ENCODE data around the gene MAPK8IP3.
"Not testable (repeated sequence)": the region's sequence is repeated elsewhere in the genome, so short reads cannot be mapped to it uniquely, and the experiment has no call there.

The MAPK8IP3 gene

DNA sequence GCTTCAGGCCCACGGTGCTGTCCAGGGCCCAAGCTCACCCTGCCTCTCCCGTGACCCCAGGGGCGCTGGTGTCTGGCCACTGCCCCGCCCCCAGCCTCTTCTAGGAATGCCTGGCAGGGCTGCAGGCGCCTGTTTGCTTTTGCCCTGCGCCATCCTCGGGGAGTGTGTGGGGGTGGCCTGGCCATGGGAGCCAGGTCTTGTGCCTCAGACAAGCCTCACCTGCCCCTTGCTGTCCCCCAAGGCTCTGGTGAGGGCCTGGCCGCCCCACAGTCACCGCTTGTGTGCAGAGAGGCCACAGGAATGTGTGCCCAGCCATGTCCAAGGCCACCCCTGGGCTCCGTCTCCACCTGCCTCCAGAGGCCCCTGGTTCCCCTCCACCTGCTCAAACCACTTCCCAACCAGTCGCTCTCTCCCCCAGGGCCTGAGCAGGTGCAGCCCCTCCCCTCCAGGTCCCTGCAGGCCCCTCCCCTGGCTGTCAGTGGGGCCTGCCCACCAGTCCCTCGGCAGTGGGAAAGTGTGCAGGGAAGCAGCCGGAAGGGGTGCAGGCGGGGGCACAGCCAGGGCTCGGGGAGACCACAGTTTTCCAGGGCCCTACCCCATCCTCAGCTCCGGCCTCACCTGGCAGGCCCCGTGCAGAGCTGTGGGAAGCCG lies 88.4 kb downstream of the MAPK8IP3 start:
- no peaks in the 10 kb centered on the region for H3K4me1 ChIP-seq (ENCODE audit: control insufficient read depth, insufficient read depth, low read length)
- H3K9me3 ChIP-seq (ENCODE audit: control insufficient read depth, low read length), result peaks cover 6% of the 10 kb centered on the region
- H3K4me3 ChIP-seq (ENCODE audit: low read length), result no peak overlapping the region
- no peak overlapping the region for H3K9ac ChIP-seq (ENCODE audit: low read length)
- no peaks in the 10 kb centered on the region for H3K27me3 ChIP-seq (replicated peaks; ENCODE audit: control insufficient read depth, insufficient read depth, low read length)
- DNase-seq (ENCODE audit: low read depth), result no peak
- no peaks in the 10 kb centered on the region for H3K36me3 ChIP-seq (ENCODE audit: control insufficient read depth, insufficient read depth, low read length, severe bottlenecking)

DNA sequence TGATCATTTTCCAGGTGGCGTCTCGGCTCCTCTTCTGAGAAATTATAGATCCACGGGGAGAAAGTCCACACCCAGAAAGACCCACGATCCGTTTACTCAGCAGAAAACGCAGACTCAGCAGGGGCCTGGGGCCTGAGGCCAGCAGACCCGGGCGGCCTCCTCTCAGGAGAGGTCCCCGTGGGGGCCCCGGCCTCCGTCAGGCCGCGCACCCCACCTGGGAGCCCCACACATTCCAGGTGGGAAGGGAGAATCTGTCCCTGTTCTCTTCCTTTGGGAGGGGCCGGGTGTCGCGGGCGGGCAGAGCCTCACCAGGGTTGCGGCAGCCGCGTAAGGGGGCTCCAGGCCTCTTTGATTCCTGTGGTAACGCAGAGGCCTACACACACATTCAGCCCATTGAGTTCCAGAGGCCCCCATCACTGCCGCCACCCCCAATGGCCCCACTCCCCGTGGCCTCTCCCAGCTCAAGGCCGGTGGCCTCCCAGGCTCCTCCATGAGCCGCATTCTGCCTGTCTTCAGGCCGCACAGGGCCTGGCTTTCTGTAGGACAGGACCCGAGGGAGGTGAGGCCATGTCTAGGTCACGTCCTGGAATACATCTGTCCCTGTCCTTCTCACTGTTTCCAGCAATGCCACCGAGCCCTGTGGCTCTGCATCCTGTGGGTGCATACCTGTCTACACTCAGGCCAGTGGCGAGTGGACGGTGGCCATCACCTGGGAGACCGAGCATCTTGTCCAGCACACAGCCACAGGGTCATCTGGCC lies 89.1 kb downstream of the MAPK8IP3 start:
- H3K9me3 ChIP-seq (ENCODE audit: control insufficient read depth, low read length), result peaks cover 6% of the 10 kb centered on the region
- H3K9ac ChIP-seq (ENCODE audit: low read length), result no peak overlapping the region
- H3K36me3 ChIP-seq (ENCODE audit: control insufficient read depth, insufficient read depth, low read length, severe bottlenecking), result no peaks in the 10 kb centered on the region
- H3K4me3 ChIP-seq (ENCODE audit: low read length), result no peak overlapping the region
- DNase-seq (ENCODE audit: low read depth), result no peak
- H3K4me1 ChIP-seq (ENCODE audit: control insufficient read depth, insufficient read depth, low read length), result no peaks in the 10 kb centered on the region
- H3K27me3 ChIP-seq (replicated peaks; ENCODE audit: control insufficient read depth, insufficient read depth, low read length), result no peaks in the 10 kb centered on the region

DNA sequence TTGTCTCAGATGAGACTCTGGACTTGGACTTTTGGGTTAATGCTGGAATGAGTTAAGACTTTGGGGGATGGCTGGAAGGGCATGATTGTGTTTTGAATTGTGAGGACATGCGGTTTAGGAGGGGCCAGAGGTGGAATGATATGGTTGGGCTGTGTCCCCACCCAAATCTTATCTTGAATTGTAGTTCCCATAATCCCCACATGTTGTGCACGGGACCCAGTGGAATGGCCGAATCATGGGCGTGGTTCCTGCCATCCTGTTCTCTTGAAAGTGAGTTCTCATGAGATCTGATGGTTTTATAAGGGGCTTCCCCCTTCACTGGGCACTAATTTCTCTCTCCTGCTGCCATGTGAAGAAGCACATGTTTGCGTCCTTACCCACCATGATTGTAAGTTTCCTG lies 93.3 kb downstream of the MAPK8IP3 start:
- H3K27me3 ChIP-seq (replicated peaks; ENCODE audit: control insufficient read depth, insufficient read depth, low read length); H3K9me3 ChIP-seq (ENCODE audit: control insufficient read depth, low read length); H3K4me1 ChIP-seq (ENCODE audit: control insufficient read depth, insufficient read depth, low read length); H3K9ac ChIP-seq (ENCODE audit: low read length); H3K36me3 ChIP-seq (ENCODE audit: control insufficient read depth, insufficient read depth, low read length, severe bottlenecking); DNase-seq (ENCODE audit: low read depth); H3K4me3 ChIP-seq (ENCODE audit: low read length): not testable (repeated sequence)

DNA sequence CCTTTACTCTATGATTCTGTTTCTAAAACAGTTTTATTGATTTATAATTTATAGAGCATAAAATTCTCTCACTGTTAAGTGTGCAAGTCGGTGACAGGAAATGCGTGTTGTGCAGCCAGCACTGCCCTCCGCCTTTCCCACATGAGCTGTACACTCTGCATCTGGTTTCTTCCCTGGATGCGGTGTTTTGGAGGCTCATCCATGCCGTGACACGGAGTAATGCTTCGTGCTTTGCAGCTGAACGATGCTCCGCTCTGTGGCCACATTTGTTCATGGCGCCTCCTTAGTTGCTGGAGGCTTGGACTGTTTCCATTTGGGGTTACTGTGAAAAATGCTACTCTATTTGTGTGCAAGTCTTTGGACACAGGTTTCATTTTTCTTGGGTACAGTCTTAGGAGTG lies 94.7 kb downstream of the MAPK8IP3 start:
- H3K4me3 ChIP-seq (ENCODE audit: low read length), result no peak overlapping the region
- no peak overlapping the region for H3K9ac ChIP-seq (ENCODE audit: low read length)
- no peaks in the 10 kb centered on the region for H3K27me3 ChIP-seq (replicated peaks; ENCODE audit: control insufficient read depth, insufficient read depth, low read length)
- peaks cover 8% of the 10 kb centered on the region for H3K36me3 ChIP-seq (ENCODE audit: control insufficient read depth, insufficient read depth, low read length, severe bottlenecking)
- H3K4me1 ChIP-seq (ENCODE audit: control insufficient read depth, insufficient read depth, low read length), result no peaks in the 10 kb centered on the region
- peaks cover 6% of the 10 kb centered on the region for H3K9me3 ChIP-seq (ENCODE audit: control insufficient read depth, low read length)
- DNase-seq (ENCODE audit: low read depth), result no peak

DNA sequence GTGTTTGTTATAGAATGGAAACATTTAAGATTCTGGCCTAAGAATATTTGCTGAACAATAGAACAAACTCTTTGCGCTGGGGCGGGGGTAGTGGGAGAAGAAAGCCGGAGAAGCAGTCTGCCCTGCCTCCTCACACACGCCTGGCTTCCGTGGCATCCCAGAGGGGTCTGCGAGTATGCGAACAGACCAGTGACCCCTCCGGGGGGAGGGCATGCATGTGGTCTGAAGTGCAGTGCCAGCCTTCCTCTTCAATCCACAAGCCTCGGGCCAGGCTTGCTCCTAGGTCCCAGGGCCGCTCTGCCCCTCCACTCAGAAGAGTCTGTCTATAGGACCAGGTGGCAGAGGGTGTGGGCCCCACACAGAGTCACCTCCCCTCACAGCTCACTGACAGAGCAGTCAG lies 101.6 kb downstream of the MAPK8IP3 start:
- Histone ChIP-seq H3K9ac (ENCODE audit: low read length) (no peak overlapping the region), H3K4me3 (ENCODE audit: low read length) (no peak overlapping the region), H3K27me3 (replicated peaks; ENCODE audit: control insufficient read depth, insufficient read depth, low read length) (no peaks in the 10 kb centered on the region), H3K9me3 (ENCODE audit: control insufficient read depth, low read length) (no peaks in the 10 kb centered on the region), H3K4me1 (ENCODE audit: control insufficient read depth, insufficient read depth, low read length) (no peaks in the 10 kb centered on the region), H3K36me3 (ENCODE audit: control insufficient read depth, insufficient read depth, low read length, severe bottlenecking) (peaks cover 40% of the 10 kb centered on the region)
- DNase-seq (ENCODE audit: low read depth), result no peak

DNA sequence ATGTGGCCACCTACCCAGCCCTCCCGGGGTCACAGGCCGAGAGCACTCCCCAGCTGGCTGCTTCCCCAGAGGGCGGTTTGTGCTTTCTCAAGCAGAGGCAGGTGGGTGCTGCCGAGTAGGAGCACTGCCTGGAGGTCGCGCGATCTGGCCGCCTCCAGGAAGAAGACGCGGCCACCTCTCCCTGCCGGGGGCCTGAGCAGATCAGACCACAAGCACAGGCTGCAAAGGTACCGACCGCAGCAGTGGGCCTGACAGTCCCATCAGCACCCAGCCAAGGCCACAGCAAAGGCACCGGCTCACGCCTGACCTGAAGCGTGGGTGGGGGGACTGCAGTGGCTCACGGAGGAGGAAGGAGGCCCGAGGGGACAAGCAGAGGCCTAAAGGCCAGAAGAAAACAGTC lies 102.7 kb downstream of the MAPK8IP3 start:
- H3K9me3 ChIP-seq (ENCODE audit: control insufficient read depth, low read length), result no peaks in the 10 kb centered on the region
- no peaks in the 10 kb centered on the region for H3K27me3 ChIP-seq (replicated peaks; ENCODE audit: control insufficient read depth, insufficient read depth, low read length)
- H3K9ac ChIP-seq (ENCODE audit: low read length), result no peak overlapping the region
- no peak for DNase-seq (ENCODE audit: low read depth)
- peaks cover 44% of the 10 kb centered on the region for H3K36me3 ChIP-seq (ENCODE audit: control insufficient read depth, insufficient read depth, low read length, severe bottlenecking)
- H3K4me1 ChIP-seq (ENCODE audit: control insufficient read depth, insufficient read depth, low read length), result peaks cover 3% of the 10 kb centered on the region
- no peak overlapping the region for H3K4me3 ChIP-seq (ENCODE audit: low read length)

DNA sequence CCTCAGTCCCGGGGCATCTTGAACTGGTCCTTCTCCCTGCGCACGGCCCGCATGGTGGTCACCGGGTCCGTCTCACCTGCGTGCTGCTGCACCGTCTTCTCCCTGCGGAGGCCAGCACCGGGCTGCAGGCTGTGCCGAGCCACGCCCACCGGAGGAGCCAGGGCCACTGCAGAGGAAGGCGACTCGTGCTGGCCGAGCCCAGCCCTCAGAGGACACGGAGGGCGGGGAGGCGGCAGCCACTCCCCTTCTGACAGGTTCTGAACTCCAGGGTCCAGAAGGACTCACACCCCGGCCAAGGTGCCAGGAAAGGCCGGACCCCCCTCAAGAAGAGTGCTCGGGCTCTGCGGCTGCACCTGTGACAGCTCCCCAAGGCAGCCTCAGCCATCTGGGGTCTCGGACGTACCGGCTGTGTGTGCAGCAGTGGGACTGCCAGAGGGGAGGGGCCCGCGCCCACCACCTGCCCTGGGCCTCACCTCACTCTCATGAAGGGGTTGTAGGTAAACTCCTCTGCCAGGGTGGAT lies 103.3 kb downstream of the MAPK8IP3 start:
- H3K9me3 ChIP-seq (ENCODE audit: control insufficient read depth, low read length), result no peaks in the 10 kb centered on the region
- no peak overlapping the region for H3K4me3 ChIP-seq (ENCODE audit: low read length)
- H3K4me1 ChIP-seq (ENCODE audit: control insufficient read depth, insufficient read depth, low read length), result peaks cover 3% of the 10 kb centered on the region
- DNase-seq (ENCODE audit: low read depth), result no peak
- no peak overlapping the region for H3K9ac ChIP-seq (ENCODE audit: low read length)
- peaks cover 45% of the 10 kb centered on the region for H3K36me3 ChIP-seq (ENCODE audit: control insufficient read depth, insufficient read depth, low read length, severe bottlenecking)
- no peaks in the 10 kb centered on the region for H3K27me3 ChIP-seq (replicated peaks; ENCODE audit: control insufficient read depth, insufficient read depth, low read length)

DNA sequence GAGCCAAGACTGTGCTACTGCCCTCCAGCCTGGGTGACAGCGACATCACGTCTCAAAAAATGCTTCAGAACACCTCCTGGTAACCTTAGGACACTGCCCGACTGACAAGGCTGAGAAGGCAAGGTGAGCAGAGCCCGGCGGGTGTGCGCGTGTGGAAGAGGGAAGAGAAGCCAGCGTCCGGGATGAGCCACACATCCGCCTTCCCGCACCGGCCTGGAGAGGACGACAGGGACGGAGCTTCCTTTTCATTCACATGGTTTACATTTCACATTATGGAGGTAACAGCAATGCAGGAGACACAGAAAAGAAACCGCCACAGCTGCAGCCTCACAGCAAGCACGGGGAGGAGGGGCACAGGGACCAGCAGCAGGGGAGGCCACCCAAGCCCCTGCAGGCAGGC lies 104.1 kb downstream of the MAPK8IP3 start:
- Histone ChIP-seq H3K4me1 (ENCODE audit: control insufficient read depth, insufficient read depth, low read length) (peaks cover 3% of the 10 kb centered on the region), H3K4me3 (ENCODE audit: low read length) (no peak overlapping the region), H3K27me3 (replicated peaks; ENCODE audit: control insufficient read depth, insufficient read depth, low read length) (no peaks in the 10 kb centered on the region), H3K36me3 (ENCODE audit: control insufficient read depth, insufficient read depth, low read length, severe bottlenecking) (peaks cover 42% of the 10 kb centered on the region), H3K9ac (ENCODE audit: low read length) (no peak overlapping the region), H3K9me3 (ENCODE audit: control insufficient read depth, low read length) (no peaks in the 10 kb centered on the region)
- no peak for DNase-seq (ENCODE audit: low read depth)

DNA sequence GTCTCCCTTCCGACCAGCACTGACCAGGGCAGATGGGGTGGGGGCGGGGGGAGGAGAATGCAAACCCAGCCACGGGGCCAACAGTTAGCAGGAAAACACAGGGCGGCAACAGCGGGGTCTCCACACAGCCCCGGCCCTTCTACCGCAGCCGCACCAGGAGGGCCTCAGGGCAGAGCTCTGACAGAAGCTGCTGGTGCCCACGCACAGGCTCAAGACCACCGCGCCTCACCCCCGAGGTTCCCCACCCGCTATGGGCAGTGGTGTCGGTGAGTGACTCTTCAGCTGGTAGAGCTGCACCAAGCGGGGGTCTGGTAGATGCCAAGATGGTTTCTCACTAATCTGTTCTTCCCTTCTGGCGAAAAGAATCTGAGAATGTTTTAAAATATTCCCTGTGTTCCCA lies 104.5 kb downstream of the MAPK8IP3 start:
- no peaks in the 10 kb centered on the region for H3K27me3 ChIP-seq (replicated peaks; ENCODE audit: control insufficient read depth, insufficient read depth, low read length)
- H3K4me3 ChIP-seq (ENCODE audit: low read length), result no peak overlapping the region
- no peak overlapping the region for H3K9ac ChIP-seq (ENCODE audit: low read length)
- H3K36me3 ChIP-seq (ENCODE audit: control insufficient read depth, insufficient read depth, low read length, severe bottlenecking), result peaks cover 41% of the 10 kb centered on the region
- H3K4me1 ChIP-seq (ENCODE audit: control insufficient read depth, insufficient read depth, low read length), result peaks cover 3% of the 10 kb centered on the region
- no peak for DNase-seq (ENCODE audit: low read depth)
- no peaks in the 10 kb centered on the region for H3K9me3 ChIP-seq (ENCODE audit: control insufficient read depth, low read length)

DNA sequence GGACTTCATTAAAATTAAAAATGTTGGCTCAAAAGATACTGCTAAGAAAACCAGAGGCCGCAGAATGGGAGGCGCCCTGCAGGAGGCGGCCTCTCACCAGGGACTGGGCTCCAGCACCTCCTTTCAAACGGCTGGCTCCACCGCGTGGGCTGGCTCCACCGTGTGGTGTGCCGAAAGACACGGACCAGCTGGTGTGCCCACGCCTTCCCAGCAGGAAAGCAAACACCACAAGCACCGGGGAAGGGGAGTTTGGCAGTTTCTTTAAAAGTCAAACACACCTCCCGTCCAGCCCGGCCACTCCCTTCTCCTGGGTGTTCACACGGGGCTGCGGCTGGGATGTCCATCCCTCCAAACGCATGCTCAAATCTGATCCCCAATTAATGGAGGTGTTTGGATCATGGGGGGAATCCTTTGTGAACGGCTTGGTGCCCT lies 106.8 kb downstream of the MAPK8IP3 start:
- Histone ChIP-seq H3K36me3 (ENCODE audit: control insufficient read depth, insufficient read depth, low read length, severe bottlenecking) (peaks cover 41% of the 10 kb centered on the region), H3K4me1 (ENCODE audit: control insufficient read depth, insufficient read depth, low read length) (peaks cover 3% of the 10 kb centered on the region)
- DNase-seq (ENCODE audit: low read depth), result peak; percentile 86

DNA sequence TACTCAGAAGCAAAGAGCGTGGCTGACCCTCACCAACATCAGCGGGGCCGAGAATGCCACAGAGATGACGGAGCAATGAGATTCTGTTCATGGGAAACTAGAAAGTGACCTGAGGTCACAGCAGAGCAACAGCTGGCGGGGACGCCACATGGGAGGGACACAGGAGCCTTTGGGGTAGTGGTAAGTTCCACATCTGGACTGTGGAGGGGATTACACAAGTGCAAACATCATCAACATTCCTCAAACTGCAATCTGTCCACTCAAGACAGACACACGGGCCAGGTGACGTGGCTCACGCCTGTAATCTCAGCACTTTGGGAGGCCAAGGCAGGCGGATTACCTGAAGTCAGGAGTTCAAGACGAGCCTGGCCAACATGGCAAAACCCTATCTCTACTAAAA lies 109.5 kb downstream of the MAPK8IP3 start:
- H3K9ac ChIP-seq (ENCODE audit: low read length), result no peak overlapping the region
- peaks cover 30% of the 10 kb centered on the region for H3K36me3 ChIP-seq (ENCODE audit: control insufficient read depth, insufficient read depth, low read length, severe bottlenecking)
- peaks cover 3% of the 10 kb centered on the region for H3K4me1 ChIP-seq (ENCODE audit: control insufficient read depth, insufficient read depth, low read length)
- DNase-seq (ENCODE audit: low read depth), result no peak
- H3K9me3 ChIP-seq (ENCODE audit: control insufficient read depth, low read length), result no peaks in the 10 kb centered on the region
- H3K27me3 ChIP-seq (replicated peaks; ENCODE audit: control insufficient read depth, insufficient read depth, low read length), result no peaks in the 10 kb centered on the region
- no peak overlapping the region for H3K4me3 ChIP-seq (ENCODE audit: low read length)

More for the DNA sequence above, 106.8 kb downstream of the MAPK8IP3 start:
- Histone ChIP-seq H3K4me3 (ENCODE audit: low read length) (no peak overlapping the region), H3K27me3 (replicated peaks; ENCODE audit: control insufficient read depth, insufficient read depth, low read length) (no peaks in the 10 kb centered on the region), H3K9ac (ENCODE audit: low read length) (peak overlapping the region; percentile 32), H3K9me3 (ENCODE audit: control insufficient read depth, low read length) (no peaks in the 10 kb centered on the region)
